HL-60 (cell line): ENCODE measurements around the gene SPATS2L.

Source experiments
- DNase-seq, 2 experiments: peaks; one replicate each; pipeline ENCODE4 v3.0.0-alpha.2; 2010 to 2020; ENCODE audit warnings: low read depth in 1 of 2, low spot score in 1 of 2
- H3K27ac ChIP-seq: fragments of 250-450 bp; sonication (Bioruptor Pico); replicated peaks from 2 replicates; pipeline ENCODE4 v1.5.1; 2020; ENCODE audit warnings: mild to moderate bottlenecking, moderate library complexity
- H3K27me3 ChIP-seq: fragments of 250-450 bp; sonication (Bioruptor Pico); 2 replicates; pipeline ENCODE4 v1.5.1; 2021; ENCODE audit warnings: mild to moderate bottlenecking, moderate library complexity; ENCODE audit not compliant: insufficient read depth, poor library complexity, severe bottlenecking
- H3K4me3 ChIP-seq: replicated peaks from 2 replicates; pipeline ENCODE4 v1.5.1; 2011; ENCODE audit warnings: mild to moderate bottlenecking, control low read depth, low read length; ENCODE audit not compliant: insufficient read depth
- GABPA ChIP-seq: IDR thresholded peaks from 2 replicates; pipeline ENCODE4 v1.6.1; 2012; ENCODE audit warnings: low read depth
- POLR2AphosphoS5 ChIP-seq: IDR thresholded peaks from 2 replicates; pipeline ENCODE4 v1.6.1; 2012; ENCODE audit warnings: low read depth
- SPI1 ChIP-seq: IDR thresholded peaks from 2 replicates; pipeline ENCODE4 v1.6.1; 2012; ENCODE audit warnings: low read depth, mild to moderate bottlenecking, borderline replicate concordance
- TF ChIP-seq, protein P1 (sequence below): IDR thresholded peaks from 2 replicates; pipeline ENCODE4 v1.6.1; 2012; ENCODE audit warnings: low read depth; ENCODE audit not compliant: insufficient replicate concordance
- TF ChIP-seq, protein P2 (sequence below): IDR thresholded peaks from one replicate; pipeline ENCODE4 v1.5.1; 2011; ENCODE audit warnings: low read length, control low read depth, inconsistent platforms; ENCODE audit not compliant: insufficient read depth

SPATS2L gene

DNA sequence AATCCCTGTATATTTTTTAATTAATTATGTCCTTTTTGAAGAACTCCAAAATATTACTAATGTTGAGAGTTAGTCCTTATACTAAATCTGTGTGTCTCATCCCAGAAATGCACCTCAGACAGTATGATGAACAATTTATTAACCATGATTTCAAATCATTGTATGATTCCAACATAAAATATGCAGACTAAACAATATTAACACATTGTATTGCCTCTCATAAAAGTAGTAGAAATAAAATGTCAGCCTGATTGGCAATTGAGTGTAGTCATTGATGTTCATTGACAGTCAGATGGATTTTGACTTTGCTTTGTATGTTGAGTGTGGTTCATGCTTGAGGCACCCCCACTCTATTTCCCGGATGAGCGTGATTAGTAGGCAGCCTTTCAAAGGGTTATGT, 145.9 kb downstream of the SPATS2L start:
- no peak for DNase-seq
- H3K27ac ChIP-seq, result no peak overlapping the region
- TF ChIP-seq, protein P1, sequence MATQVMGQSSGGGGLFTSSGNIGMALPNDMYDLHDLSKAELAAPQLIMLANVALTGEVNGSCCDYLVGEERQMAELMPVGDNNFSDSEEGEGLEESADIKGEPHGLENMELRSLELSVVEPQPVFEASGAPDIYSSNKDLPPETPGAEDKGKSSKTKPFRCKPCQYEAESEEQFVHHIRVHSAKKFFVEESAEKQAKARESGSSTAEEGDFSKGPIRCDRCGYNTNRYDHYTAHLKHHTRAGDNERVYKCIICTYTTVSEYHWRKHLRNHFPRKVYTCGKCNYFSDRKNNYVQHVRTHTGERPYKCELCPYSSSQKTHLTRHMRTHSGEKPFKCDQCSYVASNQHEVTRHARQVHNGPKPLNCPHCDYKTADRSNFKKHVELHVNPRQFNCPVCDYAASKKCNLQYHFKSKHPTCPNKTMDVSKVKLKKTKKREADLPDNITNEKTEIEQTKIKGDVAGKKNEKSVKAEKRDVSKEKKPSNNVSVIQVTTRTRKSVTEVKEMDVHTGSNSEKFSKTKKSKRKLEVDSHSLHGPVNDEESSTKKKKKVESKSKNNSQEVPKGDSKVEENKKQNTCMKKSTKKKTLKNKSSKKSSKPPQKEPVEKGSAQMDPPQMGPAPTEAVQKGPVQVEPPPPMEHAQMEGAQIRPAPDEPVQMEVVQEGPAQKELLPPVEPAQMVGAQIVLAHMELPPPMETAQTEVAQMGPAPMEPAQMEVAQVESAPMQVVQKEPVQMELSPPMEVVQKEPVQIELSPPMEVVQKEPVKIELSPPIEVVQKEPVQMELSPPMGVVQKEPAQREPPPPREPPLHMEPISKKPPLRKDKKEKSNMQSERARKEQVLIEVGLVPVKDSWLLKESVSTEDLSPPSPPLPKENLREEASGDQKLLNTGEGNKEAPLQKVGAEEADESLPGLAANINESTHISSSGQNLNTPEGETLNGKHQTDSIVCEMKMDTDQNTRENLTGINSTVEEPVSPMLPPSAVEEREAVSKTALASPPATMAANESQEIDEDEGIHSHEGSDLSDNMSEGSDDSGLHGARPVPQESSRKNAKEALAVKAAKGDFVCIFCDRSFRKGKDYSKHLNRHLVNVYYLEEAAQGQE, result no peak
- TF ChIP-seq SPI1 (no peak), GABPA (no peak)
- no peak overlapping the region for H3K4me3 ChIP-seq
- no peaks in the 10 kb centered on the region for H3K27me3 ChIP-seq

DNA sequence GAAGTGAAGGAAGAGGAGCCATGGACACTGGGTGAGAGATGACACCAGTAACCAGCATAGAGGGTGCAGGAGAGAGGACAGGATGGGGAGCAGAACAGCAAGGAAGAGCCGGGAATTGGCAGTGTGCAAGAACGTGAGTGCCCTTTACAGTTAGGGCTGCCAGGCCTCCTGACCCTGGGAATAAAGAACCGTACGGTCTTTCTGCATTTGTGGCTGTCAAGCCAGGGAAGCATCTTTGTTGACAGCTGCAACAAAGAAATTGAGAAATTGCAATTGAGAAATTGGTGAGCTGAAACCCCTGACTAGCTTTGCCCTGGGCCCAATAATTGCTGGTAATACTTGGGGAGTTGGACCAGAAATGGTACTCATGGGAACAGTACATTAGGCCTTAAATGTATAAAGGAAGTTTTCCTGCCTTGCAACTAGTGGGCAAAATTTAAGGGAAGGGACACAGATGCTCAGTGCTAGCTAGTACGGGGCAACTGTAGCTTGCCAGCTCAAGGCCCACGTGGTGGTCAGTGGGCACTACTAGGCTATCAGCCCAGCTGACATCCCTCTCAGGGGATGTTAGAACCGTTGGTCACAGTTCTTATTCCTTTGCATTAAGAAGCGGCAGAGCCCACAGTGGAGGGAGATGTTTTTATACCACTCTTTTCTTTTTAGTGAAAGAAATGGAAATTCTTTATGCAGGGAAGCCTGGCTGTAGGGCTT, 146.8 kb downstream of the SPATS2L start:
- H3K27ac ChIP-seq, result no peak overlapping the region
- DNase-seq, result no peak
- no peaks in the 10 kb centered on the region for H3K27me3 ChIP-seq
- TF ChIP-seq, protein P1, result no peak
- TF ChIP-seq, protein P2, sequence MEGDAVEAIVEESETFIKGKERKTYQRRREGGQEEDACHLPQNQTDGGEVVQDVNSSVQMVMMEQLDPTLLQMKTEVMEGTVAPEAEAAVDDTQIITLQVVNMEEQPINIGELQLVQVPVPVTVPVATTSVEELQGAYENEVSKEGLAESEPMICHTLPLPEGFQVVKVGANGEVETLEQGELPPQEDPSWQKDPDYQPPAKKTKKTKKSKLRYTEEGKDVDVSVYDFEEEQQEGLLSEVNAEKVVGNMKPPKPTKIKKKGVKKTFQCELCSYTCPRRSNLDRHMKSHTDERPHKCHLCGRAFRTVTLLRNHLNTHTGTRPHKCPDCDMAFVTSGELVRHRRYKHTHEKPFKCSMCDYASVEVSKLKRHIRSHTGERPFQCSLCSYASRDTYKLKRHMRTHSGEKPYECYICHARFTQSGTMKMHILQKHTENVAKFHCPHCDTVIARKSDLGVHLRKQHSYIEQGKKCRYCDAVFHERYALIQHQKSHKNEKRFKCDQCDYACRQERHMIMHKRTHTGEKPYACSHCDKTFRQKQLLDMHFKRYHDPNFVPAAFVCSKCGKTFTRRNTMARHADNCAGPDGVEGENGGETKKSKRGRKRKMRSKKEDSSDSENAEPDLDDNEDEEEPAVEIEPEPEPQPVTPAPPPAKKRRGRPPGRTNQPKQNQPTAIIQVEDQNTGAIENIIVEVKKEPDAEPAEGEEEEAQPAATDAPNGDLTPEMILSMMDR, result no peak
- TF ChIP-seq GABPA (no peak), POLR2AphosphoS5 (no peak), SPI1 (no peak)
- H3K4me3 ChIP-seq, result no peak overlapping the region

DNA sequence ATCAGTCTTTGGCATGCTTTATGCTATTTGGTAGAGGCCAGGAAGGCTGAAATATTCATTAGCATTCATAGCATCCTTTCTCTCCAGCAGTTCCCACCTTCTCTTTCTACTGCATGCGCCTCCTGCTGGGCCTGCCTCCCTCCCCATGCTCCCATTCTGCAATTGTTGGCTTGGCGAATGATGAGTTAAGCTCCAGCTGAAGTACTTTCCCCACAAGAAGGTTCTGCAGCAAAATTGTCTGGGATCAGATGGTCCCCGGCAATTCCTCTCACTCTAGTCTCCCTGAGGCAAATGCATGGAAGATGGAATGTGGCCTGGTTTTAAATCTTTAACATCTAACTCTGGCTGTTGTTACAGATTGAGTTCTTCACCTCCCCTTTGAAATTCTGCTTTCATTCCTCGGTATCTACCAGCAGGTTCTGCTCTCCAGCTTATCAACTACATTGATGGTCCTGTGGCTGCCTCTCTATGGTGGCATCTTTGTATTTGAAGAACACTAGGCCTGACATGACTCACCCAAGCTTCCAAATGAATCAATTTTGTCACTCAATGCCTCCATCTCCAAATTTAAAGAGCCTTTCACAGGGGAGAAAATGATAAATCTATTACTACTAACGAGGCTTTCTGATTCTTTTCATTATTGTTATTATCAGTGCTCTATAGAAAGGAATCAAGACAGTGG, 147.5 kb downstream of the SPATS2L start:
- TF ChIP-seq GABPA, result no peak
- TF ChIP-seq, protein P1, result no peak
- TF ChIP-seq POLR2AphosphoS5, result no peak
- TF ChIP-seq, protein P2, result no peak
- no peak for TF ChIP-seq SPI1

More for the DNA sequence above, 147.5 kb downstream of the SPATS2L start:
- Histone ChIP-seq H3K4me3 (no peak overlapping the region), H3K27me3 (no peaks in the 10 kb centered on the region), H3K27ac (no peak overlapping the region)
- DNase-seq, result no peak
